H1 (cell line): Measurements from ENCODE around the gene DPM3. TPM values are rescaled to one million over a fixed set of nuclear protein-coding genes. Genes with fewer than 3 reads are reported as not detected.

Experiments
- EGR1 ChIP-seq: IDR thresholded peaks from 2 replicates; pipeline ENCODE4 v1.6.1; 2011; ENCODE audit warnings: low read depth, low read length, borderline replicate concordance
- NANOG ChIP-seq: IDR thresholded peaks from 2 replicates; pipeline ENCODE4 v1.6.1; 2011; ENCODE audit warnings: low read length, low read depth, mild to moderate bottlenecking, inconsistent platforms; ENCODE audit not compliant: insufficient read depth, poor library complexity, severe bottlenecking
- RAD21 ChIP-seq, 2 experiments: IDR thresholded peaks in 1 of 2; conservative IDR thresholded peaks in 1 of 2; 2 replicates each; pipeline ENCODE4 v1.6.1; 2011; ENCODE audit warnings: low read depth in 2 of 2, low read length in 2 of 2, improper control_type of control experiment in 1 of 2, inconsistent platforms in 1 of 2, mild to moderate bottlenecking in 1 of 2, moderate library complexity in 1 of 2
- SAP30 ChIP-seq: fragments of 300-600 bp; sonication (generic); IDR thresholded peaks from 2 replicates; pipeline ENCODE4 v1.7.1; 2012; ENCODE audit warnings: low read length, moderate library complexity, mild to moderate bottlenecking, inconsistent platforms; ENCODE audit not compliant: insufficient read depth, insufficient replicate concordance
- TAF1 ChIP-seq: IDR thresholded peaks from 2 replicates; pipeline ENCODE4 v1.6.1; 2011; ENCODE audit warnings: mild to moderate bottlenecking, low read depth, low read length
- polyA plus RNA-seq, 7 experiments: library from polyadenylated mRNA; depleted of rRNA in 3 of 7; stranded (reverse) in 5 of 7; unstranded in 2 of 7; fragments of >200 nt in 5 of 7; fragments of 200-250 nt in 2 of 7; gene quantifications; 1 replicate in 5 of 7; 2 replicates in 1 of 7; 4 replicates in 1 of 7; pipeline versions ENCODE4 v1.2.1 to v1.2.3, GENCODE V29; 2011 to 2013; ENCODE audit warnings: missing spikeins in 2 of 7, mixed read lengths in 2 of 7
- total RNA-seq: library from RNA; stranded (reverse); fragmentation: NEBNext Ultra II Directional; extraction: Animal tissue kit (Norgen Biotek cat#: 25700); gene quantifications from 2 replicates; pipeline ENCODE4 v1.2.1, GENCODE V29; 2021

DPM3 gene
- total and polyA plus RNA-seq, 2 of the 8 experiments (the other 6 are each of a cell fraction or from before 2014, with no cell fraction given) = 44.8 to 227 TPM

- TF ChIP-seq SAP30 = no peak
- no peak for TF ChIP-seq EGR1
- TF ChIP-seq TAF1 = no peak
- no peak for TF ChIP-seq NANOG
- TF ChIP-seq RAD21 (IDR thresholded peaks at IDR 0.05 in 1 of 2, conservative IDR thresholded peaks at IDR 0.05 in 1 of 2; ENCODE audit: low read depth in 2 of 2, low read length in 2 of 2) = no peak
- TF ChIP-seq, all 59 proteins: peak for 0
Observed at GRCh38 chr1:155105604-155106011, 34.7 kb downstream of the DPM3 start (continued).
